Neural progenitor cell (in vitro differentiated cells): ENCODE measurements around the gene GLUL.

Experiments used
- EZH2 ChIP-seq: fragments of 200-600 bp; sonication (generic); IDR thresholded peaks from 2 replicates; pipeline ENCODE4 v1.6.1; 2017; ENCODE audit warnings: antibody characterized with exemption, mild to moderate bottlenecking, moderate library complexity
- EZH2phosphoT487 ChIP-seq: fragments of 200-600 bp; sonication (generic); IDR thresholded peaks from 2 replicates; pipeline ENCODE4 v1.6.1; 2017; ENCODE audit warnings: antibody characterized with exemption
- TF ChIP-seq, protein P1 (sequence below): fragments of 200-600 bp; sonication (generic); IDR thresholded peaks from 2 replicates; pipeline ENCODE4 v1.5.1; 2017; ENCODE audit warnings: antibody characterized with exemption, mild to moderate bottlenecking

DNA sequence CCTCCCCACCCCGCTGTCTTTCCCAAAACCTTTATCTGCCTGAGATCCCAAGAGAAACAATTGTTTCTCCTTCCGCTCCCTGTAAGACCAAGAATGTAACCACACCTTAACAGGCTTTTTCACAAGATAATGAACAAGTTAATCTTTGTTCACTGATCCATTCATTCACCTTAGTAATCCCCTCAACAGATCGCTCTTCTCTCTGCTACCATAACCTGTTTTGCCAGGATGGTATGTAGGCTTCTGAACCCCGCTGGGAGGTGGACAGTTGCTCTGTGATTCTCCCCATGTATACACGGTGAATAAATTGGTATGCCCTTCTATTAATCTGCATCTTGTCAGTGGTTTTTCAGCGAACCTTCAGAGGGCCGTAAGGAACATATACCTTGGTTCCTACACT, 39.7 kb upstream of the GLUL start:
- TF ChIP-seq, protein P1, sequence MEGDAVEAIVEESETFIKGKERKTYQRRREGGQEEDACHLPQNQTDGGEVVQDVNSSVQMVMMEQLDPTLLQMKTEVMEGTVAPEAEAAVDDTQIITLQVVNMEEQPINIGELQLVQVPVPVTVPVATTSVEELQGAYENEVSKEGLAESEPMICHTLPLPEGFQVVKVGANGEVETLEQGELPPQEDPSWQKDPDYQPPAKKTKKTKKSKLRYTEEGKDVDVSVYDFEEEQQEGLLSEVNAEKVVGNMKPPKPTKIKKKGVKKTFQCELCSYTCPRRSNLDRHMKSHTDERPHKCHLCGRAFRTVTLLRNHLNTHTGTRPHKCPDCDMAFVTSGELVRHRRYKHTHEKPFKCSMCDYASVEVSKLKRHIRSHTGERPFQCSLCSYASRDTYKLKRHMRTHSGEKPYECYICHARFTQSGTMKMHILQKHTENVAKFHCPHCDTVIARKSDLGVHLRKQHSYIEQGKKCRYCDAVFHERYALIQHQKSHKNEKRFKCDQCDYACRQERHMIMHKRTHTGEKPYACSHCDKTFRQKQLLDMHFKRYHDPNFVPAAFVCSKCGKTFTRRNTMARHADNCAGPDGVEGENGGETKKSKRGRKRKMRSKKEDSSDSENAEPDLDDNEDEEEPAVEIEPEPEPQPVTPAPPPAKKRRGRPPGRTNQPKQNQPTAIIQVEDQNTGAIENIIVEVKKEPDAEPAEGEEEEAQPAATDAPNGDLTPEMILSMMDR: no peak
- TF ChIP-seq EZH2 (no peak), EZH2phosphoT487 (no peak)
